GM12878 (cell line): Measurements from ENCODE around the gene NAP1L4. TPM values are rescaled to one million over a fixed set of nuclear protein-coding genes. Genes with fewer than 3 reads are reported as not detected.

Experiments used
- BCL11A ChIP-seq: IDR thresholded peaks from 2 replicates; pipeline ENCODE4 v1.6.1; 2011; ENCODE audit warnings: low read depth, low read length
- polyA plus RNA-seq, 11 experiments: library from polyadenylated mRNA; depleted of rRNA in 4 of 11; unstranded in 6 of 11; stranded (reverse) in 5 of 11; fragments of >200 nt; fragmentation: Nextera tagmentation in 4 of 11; fragmentation: Illumina TruSeq in 1 of 11; extraction: Ambion mirVana in 4 of 11; extraction: Trizol in 1 of 11; gene quantifications; 1 replicate in 1 of 11; 2 replicates in 10 of 11; pipeline versions ENCODE4 v1.2.1 to v1.2.3, GENCODE V29; 2011 to 2016; ENCODE audit warnings: inconsistent platforms in 2 of 11, missing spikeins in 2 of 11, low read depth in 1 of 11
- total RNA-seq, 4 experiments: library from RNA; depleted of rRNA in 3 of 4; stranded (reverse); fragments of >200 nt in 3 of 4; fragmentation: Illumina TruSeq in 1 of 4; extraction: Trizol in 1 of 4; gene quantifications; 2 replicates each; pipeline versions ENCODE4 v1.2.1 to v1.2.3, GENCODE V29; 2013 to 2021
- TF ChIP-seq, protein P1 (sequence below): fragments of 450-650 bp; IDR thresholded peaks from 2 replicates; pipeline ENCODE4 v1.6.1; 2017; ENCODE audit warnings: mild to moderate bottlenecking, moderate library complexity
- TF ChIP-seq, protein P2 (sequence below): fragments of 450-650 bp; IDR thresholded peaks from 2 replicates; pipeline ENCODE4 v1.6.1; 2017; ENCODE audit warnings: antibody characterized with exemption, mild to moderate bottlenecking, moderate library complexity
- TF ChIP-seq, protein P3 (sequence below): IDR thresholded peaks from 2 replicates; pipeline ENCODE4 v1.6.1; 2012; ENCODE audit warnings: low read length, inconsistent platforms

The NAP1L4 gene
- total and polyA plus RNA-seq, 10 of the 15 experiments (the other 5 are each of a cell fraction or from before 2014, with no cell fraction given): 24.8 to 198 (median 114) TPM

DNA sequence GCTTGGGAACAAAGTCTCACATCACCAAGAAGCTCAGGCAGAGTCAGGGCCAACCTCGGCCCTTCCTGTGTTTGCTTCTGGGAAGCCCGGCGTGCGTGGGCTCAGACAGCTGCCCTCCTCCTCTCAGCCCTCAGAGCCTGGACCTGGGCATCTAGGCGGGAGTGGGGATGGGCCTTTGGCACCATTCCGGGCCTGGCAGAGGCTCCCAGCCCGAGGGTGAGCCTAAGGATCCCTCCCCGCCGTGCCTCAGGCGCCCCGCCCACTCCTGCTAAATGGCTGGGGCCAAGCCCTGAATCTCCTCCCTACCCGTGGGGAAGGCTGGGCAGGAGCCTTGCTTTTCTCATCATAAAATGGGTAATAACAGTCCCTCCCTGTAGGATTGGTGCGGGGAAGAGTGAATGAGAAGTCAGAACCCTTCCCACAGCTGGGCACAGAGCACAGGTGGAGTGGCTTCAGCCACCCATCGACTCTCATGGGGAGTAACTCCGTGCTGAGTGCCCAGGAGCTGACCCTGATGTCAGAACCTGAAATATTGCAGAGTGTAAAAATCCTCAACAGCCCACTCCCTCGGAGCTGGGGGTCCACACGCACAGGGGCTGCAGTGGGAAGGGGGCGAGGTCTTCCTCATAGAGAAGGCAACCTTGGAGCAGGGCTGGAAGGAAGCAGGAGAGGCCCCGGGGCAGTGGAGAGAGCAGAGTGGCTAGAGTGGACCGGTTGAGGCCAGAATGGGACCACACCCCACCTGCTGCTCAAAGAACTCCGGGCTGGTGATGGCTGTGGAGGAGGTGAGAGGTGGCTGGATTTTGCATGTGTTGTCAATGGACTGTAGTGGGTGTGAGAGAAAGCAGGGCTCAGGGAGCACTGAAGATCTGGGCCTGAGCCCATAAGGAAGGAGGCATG is 87.7 kb downstream of the NAP1L4 start (continued):
- TF ChIP-seq, protein P1, sequence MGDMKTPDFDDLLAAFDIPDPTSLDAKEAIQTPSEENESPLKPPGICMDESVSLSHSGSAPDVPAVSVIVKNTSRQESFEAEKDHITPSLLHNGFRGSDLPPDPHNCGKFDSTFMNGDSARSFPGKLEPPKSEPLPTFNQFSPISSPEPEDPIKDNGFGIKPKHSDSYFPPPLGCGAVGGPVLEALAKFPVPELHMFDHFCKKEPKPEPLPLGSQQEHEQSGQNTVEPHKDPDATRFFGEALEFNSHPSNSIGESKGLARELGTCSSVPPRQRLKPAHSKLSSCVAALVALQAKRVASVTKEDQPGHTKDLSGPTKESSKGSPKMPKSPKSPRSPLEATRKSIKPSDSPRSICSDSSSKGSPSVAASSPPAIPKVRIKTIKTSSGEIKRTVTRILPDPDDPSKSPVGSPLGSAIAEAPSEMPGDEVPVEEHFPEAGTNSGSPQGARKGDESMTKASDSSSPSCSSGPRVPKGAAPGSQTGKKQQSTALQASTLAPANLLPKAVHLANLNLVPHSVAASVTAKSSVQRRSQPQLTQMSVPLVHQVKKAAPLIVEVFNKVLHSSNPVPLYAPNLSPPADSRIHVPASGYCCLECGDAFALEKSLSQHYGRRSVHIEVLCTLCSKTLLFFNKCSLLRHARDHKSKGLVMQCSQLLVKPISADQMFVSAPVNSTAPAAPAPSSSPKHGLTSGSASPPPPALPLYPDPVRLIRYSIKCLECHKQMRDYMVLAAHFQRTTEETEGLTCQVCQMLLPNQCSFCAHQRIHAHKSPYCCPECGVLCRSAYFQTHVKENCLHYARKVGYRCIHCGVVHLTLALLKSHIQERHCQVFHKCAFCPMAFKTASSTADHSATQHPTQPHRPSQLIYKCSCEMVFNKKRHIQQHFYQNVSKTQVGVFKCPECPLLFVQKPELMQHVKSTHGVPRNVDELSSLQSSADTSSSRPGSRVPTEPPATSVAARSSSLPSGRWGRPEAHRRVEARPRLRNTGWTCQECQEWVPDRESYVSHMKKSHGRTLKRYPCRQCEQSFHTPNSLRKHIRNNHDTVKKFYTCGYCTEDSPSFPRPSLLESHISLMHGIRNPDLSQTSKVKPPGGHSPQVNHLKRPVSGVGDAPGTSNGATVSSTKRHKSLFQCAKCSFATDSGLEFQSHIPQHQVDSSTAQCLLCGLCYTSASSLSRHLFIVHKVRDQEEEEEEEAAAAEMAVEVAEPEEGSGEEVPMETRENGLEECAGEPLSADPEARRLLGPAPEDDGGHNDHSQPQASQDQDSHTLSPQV: no peak
- TF ChIP-seq, protein P2, sequence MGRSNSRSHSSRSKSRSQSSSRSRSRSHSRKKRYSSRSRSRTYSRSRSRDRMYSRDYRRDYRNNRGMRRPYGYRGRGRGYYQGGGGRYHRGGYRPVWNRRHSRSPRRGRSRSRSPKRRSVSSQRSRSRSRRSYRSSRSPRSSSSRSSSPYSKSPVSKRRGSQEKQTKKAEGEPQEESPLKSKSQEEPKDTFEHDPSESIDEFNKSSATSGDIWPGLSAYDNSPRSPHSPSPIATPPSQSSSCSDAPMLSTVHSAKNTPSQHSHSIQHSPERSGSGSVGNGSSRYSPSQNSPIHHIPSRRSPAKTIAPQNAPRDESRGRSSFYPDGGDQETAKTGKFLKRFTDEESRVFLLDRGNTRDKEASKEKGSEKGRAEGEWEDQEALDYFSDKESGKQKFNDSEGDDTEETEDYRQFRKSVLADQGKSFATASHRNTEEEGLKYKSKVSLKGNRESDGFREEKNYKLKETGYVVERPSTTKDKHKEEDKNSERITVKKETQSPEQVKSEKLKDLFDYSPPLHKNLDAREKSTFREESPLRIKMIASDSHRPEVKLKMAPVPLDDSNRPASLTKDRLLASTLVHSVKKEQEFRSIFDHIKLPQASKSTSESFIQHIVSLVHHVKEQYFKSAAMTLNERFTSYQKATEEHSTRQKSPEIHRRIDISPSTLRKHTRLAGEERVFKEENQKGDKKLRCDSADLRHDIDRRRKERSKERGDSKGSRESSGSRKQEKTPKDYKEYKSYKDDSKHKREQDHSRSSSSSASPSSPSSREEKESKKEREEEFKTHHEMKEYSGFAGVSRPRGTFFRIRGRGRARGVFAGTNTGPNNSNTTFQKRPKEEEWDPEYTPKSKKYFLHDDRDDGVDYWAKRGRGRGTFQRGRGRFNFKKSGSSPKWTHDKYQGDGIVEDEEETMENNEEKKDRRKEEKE: no peak
- TF ChIP-seq, protein P3, sequence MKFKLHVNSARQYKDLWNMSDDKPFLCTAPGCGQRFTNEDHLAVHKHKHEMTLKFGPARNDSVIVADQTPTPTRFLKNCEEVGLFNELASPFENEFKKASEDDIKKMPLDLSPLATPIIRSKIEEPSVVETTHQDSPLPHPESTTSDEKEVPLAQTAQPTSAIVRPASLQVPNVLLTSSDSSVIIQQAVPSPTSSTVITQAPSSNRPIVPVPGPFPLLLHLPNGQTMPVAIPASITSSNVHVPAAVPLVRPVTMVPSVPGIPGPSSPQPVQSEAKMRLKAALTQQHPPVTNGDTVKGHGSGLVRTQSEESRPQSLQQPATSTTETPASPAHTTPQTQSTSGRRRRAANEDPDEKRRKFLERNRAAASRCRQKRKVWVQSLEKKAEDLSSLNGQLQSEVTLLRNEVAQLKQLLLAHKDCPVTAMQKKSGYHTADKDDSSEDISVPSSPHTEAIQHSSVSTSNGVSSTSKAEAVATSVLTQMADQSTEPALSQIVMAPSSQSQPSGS: no peak
- no peak for TF ChIP-seq BCL11A
